ENCODE data around the gene RASGRP4.

DNA sequence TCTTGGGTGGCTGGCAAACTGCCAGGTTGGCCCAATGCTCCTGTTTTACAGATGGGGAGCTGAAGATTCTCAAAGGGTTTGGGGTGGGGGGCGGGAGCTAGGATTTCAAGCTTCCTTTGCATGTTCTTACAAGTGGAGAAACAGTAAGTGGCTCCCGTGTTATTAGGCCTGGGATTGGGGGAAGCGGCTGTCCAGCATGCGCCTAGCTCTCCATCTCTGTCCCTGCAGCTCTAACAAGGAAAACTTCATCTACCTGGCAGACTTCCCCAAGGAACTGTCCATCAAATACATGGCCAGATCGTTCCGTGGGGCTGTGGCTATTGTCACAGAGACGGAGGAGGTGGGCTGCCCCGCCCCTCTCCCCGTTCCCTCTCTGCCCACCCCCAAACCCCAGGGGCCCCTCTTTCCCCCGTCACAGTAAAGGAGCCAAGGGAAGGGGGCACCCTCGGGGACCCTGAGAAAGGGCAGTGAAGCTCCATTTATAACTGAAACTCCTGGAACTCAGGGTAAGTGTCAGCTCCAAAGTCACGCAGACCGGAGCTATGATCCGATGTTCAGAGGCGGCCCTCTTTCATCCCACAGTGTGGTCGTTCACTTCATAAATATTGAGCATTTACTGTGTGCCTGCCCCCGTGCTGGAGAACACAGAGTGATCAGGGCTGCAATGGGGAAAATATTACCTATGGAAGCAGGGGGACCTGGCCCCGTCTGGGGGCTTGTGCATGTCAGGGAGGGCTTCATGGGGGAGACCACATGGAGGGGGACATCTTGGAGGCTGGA, 66.6 kb downstream of the RASGRP4 start:
- TF ChIP-seq CTCF (IDR thresholded peaks at IDR 0.05) (no peak), POLR2AphosphoS5 (IDR thresholded peaks at IDR 0.05) (no peak), POLR2A (IDR thresholded peaks at IDR 0.05) (no peak)

Data from breast epithelium (tissue), 3 donors.